ENCODE measurements around the gene ADO. TPM values are rescaled to one million over a fixed set of nuclear protein-coding genes. Genes with fewer than 3 reads are reported as not detected.
A peak's percentile ranks its signal among the peaks of the same experiment; 100 is the strongest.

Gene ADO
- total RNA-seq, 4 donors from 2014 or later: 11.6 to 31.6 (median 27.1) TPM

- Histone ChIP-seq H3K4me3 (peak overlapping the region; percentile 69 to 86 (median 78)), H3K36me3 (no peaks in the 10 kb centered on the region), H3K27ac (peak overlapping the region in 2 of 4 donors; percentile 86 to 98), H3K9me3 (no peaks in the 10 kb centered on the region), H3K4me1 (peaks cover 31 to 39% of the 10 kb centered on the region in 2 donors), H3K27me3 (peaks cover 0 to 3% (median 0%) of the 10 kb centered on the region in 3 donors)
- in situ Hi-C loops (cut with MboI; ENCODE audit: low sequenced_read_pairs in 4 of 4) (loop anchor here in 3 of 4 donors (25.0 kb wide), 2 partner anchors 306 to 331 kb away; partner anchors contain the start of gene NRBF2 (in 1 of the 3)), intact Hi-C loops (cut with DNase I; ENCODE audit: low total_unique reads) (loop anchor here (10.0 kb wide), 2 partner anchors 901 to 909 kb away; partner anchors contain the start of gene ARID5B)
- DNase-seq: no peak
- no peak for ATAC-seq
- TF ChIP-seq CTCF (IDR thresholded peaks at IDR 0.05 in 4 of 5, conservative IDR thresholded peaks at IDR 0.05 in 1 of 5) (no peak), POLR2A (IDR thresholded peaks at IDR 0.05) (no peak)
These were observed 1.7 kb downstream of the ADO start for GRCh38 chr10:62806251-62806650.

DNA sequence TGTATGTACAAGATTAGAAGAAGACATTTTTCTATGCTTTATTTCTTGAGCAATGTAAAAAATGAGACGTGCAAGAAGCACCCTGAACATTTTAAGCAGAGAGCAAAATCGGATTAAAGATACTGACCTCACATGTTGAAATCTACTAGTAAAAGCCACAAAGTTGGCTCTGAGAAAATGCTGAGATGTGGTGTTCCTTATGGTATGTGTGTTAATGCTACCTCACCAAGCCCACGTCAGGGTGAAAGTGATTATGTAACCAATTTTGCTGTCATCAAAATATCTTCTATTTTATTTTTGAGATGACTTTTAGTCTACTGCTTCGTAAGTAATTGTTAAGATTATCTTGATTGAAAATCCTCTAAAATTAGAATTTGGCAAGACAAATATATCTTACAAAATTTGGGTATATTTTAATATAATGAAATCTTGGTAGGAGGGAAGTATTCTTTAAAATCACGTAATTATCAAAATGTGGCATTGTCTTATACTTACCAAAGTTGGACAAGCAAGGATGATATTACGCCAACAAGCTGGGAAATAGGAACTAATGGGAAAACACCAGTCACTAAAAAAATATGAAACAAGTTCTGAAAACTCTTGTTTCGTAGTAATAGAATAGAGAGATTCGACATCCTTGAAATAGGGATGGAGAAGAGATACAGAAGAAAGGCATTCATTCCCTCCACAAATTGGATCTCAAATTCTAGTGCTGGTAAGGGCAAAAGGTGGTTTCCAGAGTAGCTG, 5.8 kb downstream of the ADO start:
- H3K4me1 ChIP-seq: peaks cover 31 to 41% of the 10 kb centered on the region in 2 donors

DNA sequence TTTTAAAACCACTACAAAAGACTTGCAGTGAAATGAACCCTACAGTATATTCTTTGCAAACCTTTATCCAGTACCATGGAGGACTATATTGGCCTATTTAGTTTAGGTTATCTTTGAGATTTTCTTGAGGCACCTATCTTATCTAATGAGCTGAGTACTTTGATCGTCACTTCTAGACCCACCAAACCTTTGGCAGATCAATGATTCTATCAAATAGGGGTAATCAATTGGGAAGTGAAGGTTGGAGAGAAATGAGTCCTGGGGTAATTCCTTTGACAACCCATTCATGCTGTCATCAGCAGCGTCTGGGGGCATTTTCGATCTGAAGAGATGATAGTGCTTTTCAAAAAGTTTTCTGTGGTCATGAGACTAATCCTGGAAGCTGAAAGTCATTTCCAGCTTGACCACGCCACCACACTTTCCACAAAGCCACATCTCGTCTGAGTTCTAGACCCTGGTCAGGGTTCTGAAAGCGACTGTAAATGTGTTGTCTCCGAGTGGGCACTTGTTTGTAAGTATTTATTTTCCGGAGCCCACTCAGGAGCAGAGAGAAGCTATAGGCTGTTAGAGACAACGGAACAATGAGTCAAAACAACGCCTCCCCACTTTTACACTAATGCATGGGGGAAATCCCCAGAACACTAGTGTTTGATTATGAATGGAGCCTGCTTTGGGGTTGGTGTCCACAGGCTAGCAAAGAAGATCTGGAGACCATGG, 6.8 kb downstream of the ADO start:
- TF ChIP-seq CTCF (IDR thresholded peaks at IDR 0.05 in 4 of 5, conservative IDR thresholded peaks at IDR 0.05 in 1 of 5) (no peak), POLR2A (IDR thresholded peaks at IDR 0.05) (no peak)
- ATAC-seq (no peak), DNase-seq (no peak)
- no peaks in the 10 kb centered on the region for H3K9me3 ChIP-seq
- no peaks in the 10 kb centered on the region for H3K36me3 ChIP-seq
- H3K27ac ChIP-seq: no peak overlapping the region
- peaks cover 36 to 41% of the 10 kb centered on the region in 2 donors for H3K4me1 ChIP-seq
- H3K4me3 ChIP-seq: no peak overlapping the region
- intact Hi-C loops (cut with DNase I; ENCODE audit: low total_unique reads): loop anchor here (10.0 kb wide), 1 partner anchor 453 kb away; no protein-coding TSS in a partner anchor
- in situ Hi-C loops (cut with MboI; ENCODE audit: low sequenced_read_pairs in 4 of 4): loop anchor here in 3 of 4 donors (25.0 kb wide), 2 partner anchors 301 to 326 kb away; partner anchors contain the start of gene NRBF2 (in 1 of the 3)
- peaks cover 14 to 20% (median 17%) of the 10 kb centered on the region in 3 donors for H3K27me3 ChIP-seq

More for the DNA sequence above, 5.8 kb downstream of the ADO start:
- H3K9me3 ChIP-seq: no peaks in the 10 kb centered on the region
- intact Hi-C loops (cut with DNase I; ENCODE audit: low total_unique reads) (loop anchor here (10.0 kb wide), 1 partner anchor 454 kb away; no protein-coding TSS in a partner anchor), in situ Hi-C loops (cut with MboI; ENCODE audit: low sequenced_read_pairs in 4 of 4) (loop anchor here in 3 of 4 donors (25.0 kb wide), 2 partner anchors 302 to 327 kb away; partner anchors contain the start of gene NRBF2 (in 1 of the 3))
- H3K4me3 ChIP-seq: no peak overlapping the region
- ATAC-seq: no peak
- peaks cover 7 to 14% (median 10%) of the 10 kb centered on the region in 3 donors for H3K27me3 ChIP-seq
- no peak overlapping the region for H3K27ac ChIP-seq
- no peaks in the 10 kb centered on the region for H3K36me3 ChIP-seq
- TF ChIP-seq CTCF (IDR thresholded peaks at IDR 0.05 in 4 of 5, conservative IDR thresholded peaks at IDR 0.05 in 1 of 5) (no peak), POLR2A (IDR thresholded peaks at IDR 0.05) (no peak)
- DNase-seq: no peak

DNA sequence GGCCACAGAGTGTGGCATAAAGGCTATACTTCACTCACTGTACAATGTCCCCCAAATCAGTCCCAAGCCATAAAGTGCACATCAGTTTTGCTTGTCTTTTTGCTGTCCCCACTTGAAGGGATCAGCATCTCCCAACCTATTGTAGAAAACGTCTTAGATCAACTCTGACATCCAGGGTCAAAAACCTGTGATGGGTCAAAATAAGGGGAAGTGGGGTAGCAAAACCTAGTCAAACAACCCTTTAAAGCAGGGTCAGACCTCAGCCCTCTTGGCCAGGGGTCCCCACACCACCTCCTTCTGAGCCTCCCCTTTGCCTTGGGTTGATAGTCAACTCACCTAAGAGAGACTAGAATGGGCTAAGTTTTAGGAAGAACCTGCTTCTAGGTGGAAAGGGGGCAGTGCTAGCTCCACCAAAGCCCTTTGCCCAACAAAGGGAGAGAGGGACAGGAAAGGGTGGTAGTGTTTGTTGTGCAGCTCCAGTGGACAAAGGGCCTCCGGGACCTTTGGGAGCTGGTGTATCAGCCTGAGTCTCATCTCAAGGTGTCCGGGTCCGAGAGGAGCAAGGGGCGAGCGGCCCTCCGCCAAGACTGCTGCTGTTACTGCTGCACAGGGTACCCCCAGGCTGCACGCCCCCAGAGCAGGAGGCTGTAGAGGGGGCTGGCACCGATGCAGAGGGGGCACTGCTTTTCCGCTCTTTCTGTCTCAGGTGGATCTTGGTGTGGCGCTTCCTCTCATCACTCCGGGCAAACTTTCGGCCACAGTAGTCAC, 8.3 kb downstream of the ADO start:
- DNase-seq (no peak), ATAC-seq (no peak)
- no peaks in the 10 kb centered on the region for H3K9me3 ChIP-seq
- no peak overlapping the region for H3K27ac ChIP-seq
- intact Hi-C loops (cut with DNase I; ENCODE audit: low total_unique reads): loop anchor here (10.0 kb wide), 1 partner anchor 452 kb away; no protein-coding TSS in a partner anchor
- H3K4me1 ChIP-seq: peaks cover 24 to 30% of the 10 kb centered on the region in 2 donors
- H3K4me3 ChIP-seq: no peak overlapping the region
- H3K27me3 ChIP-seq: peaks cover 14 to 20% (median 17%) of the 10 kb centered on the region in 3 donors
- no peaks in the 10 kb centered on the region for H3K36me3 ChIP-seq
- TF ChIP-seq POLR2A (IDR thresholded peaks at IDR 0.05): no peak
- TF ChIP-seq CTCF (IDR thresholded peaks at IDR 0.05 in 4 of 5, conservative IDR thresholded peaks at IDR 0.05 in 1 of 5): no peak
- in situ Hi-C loops (cut with MboI; ENCODE audit: low sequenced_read_pairs in 4 of 4): loop anchor here in 3 of 4 donors (25.0 kb wide), 2 partner anchors 299 to 324 kb away; partner anchors contain the start of gene NRBF2 (in 1 of the 3)
